ENCODE data around the gene LLGL1. TPM values are rescaled to one million over a fixed set of nuclear protein-coding genes. Genes with fewer than 3 reads are reported as not detected.

The LLGL1 gene
- polyA plus RNA-seq, 3 donors, result 0.52 to 10.8 (median 0.76) TPM

DNA sequence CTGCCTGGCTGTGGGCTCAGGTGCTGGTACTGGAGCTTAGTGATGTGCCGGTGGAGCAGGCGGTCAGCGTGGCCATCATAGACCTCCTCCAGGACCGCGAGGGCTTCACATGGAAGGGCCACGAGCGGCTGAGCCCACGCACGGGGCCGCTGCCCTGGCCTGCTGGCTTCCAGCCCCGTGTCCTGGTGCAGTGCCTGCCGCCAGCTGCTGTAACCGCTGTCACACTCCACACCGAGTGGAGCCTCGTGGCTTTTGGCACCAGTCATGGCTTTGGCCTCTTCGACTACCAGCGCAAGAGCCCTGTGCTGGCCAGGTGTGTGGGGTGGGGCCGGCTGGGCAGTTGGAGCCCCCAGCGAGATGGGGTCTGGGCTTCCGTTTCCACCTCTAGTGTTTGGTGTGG, 12.0 kb downstream of the LLGL1 start:
- Histone ChIP-seq H3K79me2 (ENCODE audit: insufficient read depth, low read length) (no peaks in the 10 kb centered on the region), H3K4me2 (replicated peaks; ENCODE audit: extremely low read depth, low read length, poor library complexity, severe bottlenecking) (no peak overlapping the region), H3K36me3 (replicated peaks in 1 of 2; ENCODE audit: control insufficient read depth in 1 of 2, insufficient read depth in 2 of 2, low read length in 2 of 2) (peaks cover 36 to 70% of the 10 kb centered on the region in 2 donors), H3K27ac (ENCODE audit: low read depth in 1 of 2, low read length in 2 of 2) (no peak overlapping the region), H3K27me3 (ENCODE audit: control insufficient read depth in 2 of 2, insufficient read depth in 2 of 2, low read length in 2 of 2) (no peaks in the 10 kb centered on the region), H3K9ac (ENCODE audit: insufficient read depth, low read length, poor library complexity, severe bottlenecking) (no peak overlapping the region), H3K4me3 (replicated peaks in 1 of 3; ENCODE audit: low read depth in 2 of 3, low read length in 3 of 3) (no peak overlapping the region), H3K4me1 (ENCODE audit: control insufficient read depth in 1 of 2, insufficient read depth in 2 of 2, low read length in 2 of 2) (no peaks in the 10 kb centered on the region), H2AFZ (ENCODE audit: insufficient read depth, low read depth, low read length, poor library complexity, severe bottlenecking) (no peak overlapping the region), H3K9me3 (replicated peaks in 1 of 2; ENCODE audit: control insufficient read depth in 1 of 2, insufficient read depth in 1 of 2, low read length in 2 of 2) (no peaks in the 10 kb centered on the region), H4K20me1 (ENCODE audit: insufficient read depth, low read length) (no peaks in the 10 kb centered on the region)
- H3K4me1 Mint-ChIP-seq, result no peaks in the 10 kb centered on the region
- DNase-seq, result no peak
- no peak overlapping the region for H3K27ac Mint-ChIP-seq
- intact Hi-C loops (cut with micrococcal nuclease), result no loop called here
- peaks cover 0 to 2% (median 0%) of the 10 kb centered on the region in 3 donors for H3K27me3 Mint-ChIP-seq (ENCODE audit: low read depth in 3 of 3)
- TF ChIP-seq, protein P1, sequence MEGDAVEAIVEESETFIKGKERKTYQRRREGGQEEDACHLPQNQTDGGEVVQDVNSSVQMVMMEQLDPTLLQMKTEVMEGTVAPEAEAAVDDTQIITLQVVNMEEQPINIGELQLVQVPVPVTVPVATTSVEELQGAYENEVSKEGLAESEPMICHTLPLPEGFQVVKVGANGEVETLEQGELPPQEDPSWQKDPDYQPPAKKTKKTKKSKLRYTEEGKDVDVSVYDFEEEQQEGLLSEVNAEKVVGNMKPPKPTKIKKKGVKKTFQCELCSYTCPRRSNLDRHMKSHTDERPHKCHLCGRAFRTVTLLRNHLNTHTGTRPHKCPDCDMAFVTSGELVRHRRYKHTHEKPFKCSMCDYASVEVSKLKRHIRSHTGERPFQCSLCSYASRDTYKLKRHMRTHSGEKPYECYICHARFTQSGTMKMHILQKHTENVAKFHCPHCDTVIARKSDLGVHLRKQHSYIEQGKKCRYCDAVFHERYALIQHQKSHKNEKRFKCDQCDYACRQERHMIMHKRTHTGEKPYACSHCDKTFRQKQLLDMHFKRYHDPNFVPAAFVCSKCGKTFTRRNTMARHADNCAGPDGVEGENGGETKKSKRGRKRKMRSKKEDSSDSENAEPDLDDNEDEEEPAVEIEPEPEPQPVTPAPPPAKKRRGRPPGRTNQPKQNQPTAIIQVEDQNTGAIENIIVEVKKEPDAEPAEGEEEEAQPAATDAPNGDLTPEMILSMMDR (IDR thresholded peaks at IDR 0.05), result no peak
- no peaks in the 10 kb centered on the region for H3K9me3 Mint-ChIP-seq
- peaks cover 44 to 65% of the 10 kb centered on the region in 2 donors for H3K36me3 Mint-ChIP-seq
- no peak overlapping the region for H3K4me3 Mint-ChIP-seq
- 98% methylated on average over 14 of the region's 20 CpGs for WGBS (ENCODE audit: insufficient coverage)

DNA sequence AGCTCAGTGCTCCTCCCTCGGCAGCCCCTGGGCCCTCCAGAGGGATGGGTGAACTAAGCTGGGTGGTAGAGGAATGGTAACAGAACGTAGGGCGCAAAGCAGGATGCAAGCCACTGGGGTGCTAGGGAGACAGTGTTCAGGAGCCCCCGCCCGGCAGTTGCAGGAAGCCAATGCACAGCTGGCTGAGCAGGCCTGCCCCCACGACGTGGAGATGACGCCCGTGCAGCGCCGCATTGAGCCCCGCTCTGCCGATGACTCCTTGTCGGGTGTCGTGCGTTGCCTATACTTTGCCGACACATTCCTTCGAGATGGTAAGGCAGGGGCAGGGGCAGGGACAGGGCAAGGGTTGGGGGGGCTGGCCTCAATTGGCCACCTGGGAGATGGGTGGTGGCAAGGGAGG, 12.9 kb downstream of the LLGL1 start:
- no peaks in the 10 kb centered on the region for H3K79me2 ChIP-seq (ENCODE audit: insufficient read depth, low read length)

More for the DNA sequence above, 12.9 kb downstream of the LLGL1 start:
- peak overlapping the region in 1 of 2 donors; percentile 31 for H3K4me3 Mint-ChIP-seq
- Histone ChIP-seq H3K27ac (ENCODE audit: low read depth in 1 of 2, low read length in 2 of 2) (no peak overlapping the region), H3K4me2 (replicated peaks; ENCODE audit: extremely low read depth, low read length, poor library complexity, severe bottlenecking) (no peak overlapping the region), H3K27me3 (ENCODE audit: control insufficient read depth in 2 of 2, insufficient read depth in 2 of 2, low read length in 2 of 2) (no peaks in the 10 kb centered on the region), H3K4me1 (ENCODE audit: control insufficient read depth in 1 of 2, insufficient read depth in 2 of 2, low read length in 2 of 2) (no peaks in the 10 kb centered on the region), H3K9ac (ENCODE audit: insufficient read depth, low read length, poor library complexity, severe bottlenecking) (no peak overlapping the region), H3K4me3 (replicated peaks in 1 of 3; ENCODE audit: low read depth in 2 of 3, low read length in 3 of 3) (no peak overlapping the region), H3K9me3 (replicated peaks in 1 of 2; ENCODE audit: control insufficient read depth in 1 of 2, insufficient read depth in 1 of 2, low read length in 2 of 2) (no peaks in the 10 kb centered on the region), H4K20me1 (ENCODE audit: insufficient read depth, low read length) (no peaks in the 10 kb centered on the region), H3K36me3 (replicated peaks in 1 of 2; ENCODE audit: control insufficient read depth in 1 of 2, insufficient read depth in 2 of 2, low read length in 2 of 2) (peaks cover 36 to 66% of the 10 kb centered on the region in 2 donors), H2AFZ (ENCODE audit: insufficient read depth, low read depth, low read length, poor library complexity, severe bottlenecking) (no peak overlapping the region)
- intact Hi-C loops (cut with micrococcal nuclease), result no loop called here
- H3K9me3 Mint-ChIP-seq, result no peaks in the 10 kb centered on the region
- peaks cover 0 to 2% (median 2%) of the 10 kb centered on the region in 3 donors for H3K27me3 Mint-ChIP-seq (ENCODE audit: low read depth in 3 of 3)
- no peak overlapping the region for H3K27ac Mint-ChIP-seq
- TF ChIP-seq, protein P1 (IDR thresholded peaks at IDR 0.05), result no peak
- H3K4me1 Mint-ChIP-seq, result no peaks in the 10 kb centered on the region
- H3K36me3 Mint-ChIP-seq, result peaks cover 40 to 62% of the 10 kb centered on the region in 2 donors
- no peak for DNase-seq
- WGBS (ENCODE audit: insufficient coverage), result 97% methylated on average over 18 of the region's 18 CpGs
